ENCODE results near the gene CDH20.

- TF ChIP-seq CTCF (IDR thresholded peaks at IDR 0.05; ENCODE audit: low read depth, low read length) (no peak), POLR2A (IDR thresholded peaks at IDR 0.05; ENCODE audit: extremely low read depth, insufficient read length) (no peak), MYC (IDR thresholded peaks at IDR 0.05; ENCODE audit: low read depth, low read length) (no peak), MAX (IDR thresholded peaks at IDR 0.05; ENCODE audit: low read depth, low read length) (no peak)
Measured at GRCh38 chr18:61583548-61583947, 250.3 kb downstream of the CDH20 start.
